ENCODE measurements around the gene GPN2. TPM values are rescaled to one million over a fixed set of nuclear protein-coding genes. Genes with fewer than 3 reads are reported as not detected.

The GPN2 gene
- total and polyA plus RNA-seq, 9 of the 15 experiments (the other 6 are each of a cell fraction or from before 2014, with no cell fraction given): 9.9 to 58.8 (median 20.4) TPM

- peak; percentile 49; the same call in 1 of the 2 replicates for TF ChIP-seq TEAD4 (IDR thresholded peaks at IDR 0.05; ENCODE audit: low read length)
- TF ChIP-seq TEAD4 (CRISPR knock-in tag; IDR thresholded peaks at IDR 0.05; ENCODE audit: borderline replicate concordance): peak; percentile 87; the same call in 1 of the 2 replicates
- TF ChIP-seq SUPT5H (IDR thresholded peaks at IDR 0.05): peak; percentile 97
- no peak for TF ChIP-seq ZBTB26 (CRISPR knock-in tag; IDR thresholded peaks at IDR 0.05)
- no peak for TF ChIP-seq PURB (CRISPR knock-in tag; IDR thresholded peaks at IDR 0.05; ENCODE audit: low read depth)
- TF ChIP-seq SNRNP70 (optimal IDR thresholded peaks at IDR 0.05; ENCODE audit: low read depth, low read length): no peak
- TF ChIP-seq KLF13 (tag; IDR thresholded peaks at IDR 0.05; ENCODE audit: borderline replicate concordance, low read depth): peak; percentile 56; the same call in 1 of the 2 replicates
- TF ChIP-seq, protein P1, sequence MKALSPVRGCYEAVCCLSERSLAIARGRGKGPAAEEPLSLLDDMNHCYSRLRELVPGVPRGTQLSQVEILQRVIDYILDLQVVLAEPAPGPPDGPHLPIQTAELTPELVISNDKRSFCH (CRISPR knock-in tag; IDR thresholded peaks at IDR 0.05): no peak
- TF ChIP-seq, protein P1 (tag; IDR thresholded peaks at IDR 0.05): peak; percentile 49; the same call in 1 of the 2 replicates
- TF ChIP-seq GATAD2A (IDR thresholded peaks at IDR 0.05): peak; percentile 32; the same call in 1 of the 2 replicates
- no peak for TF ChIP-seq HDGF (IDR thresholded peaks at IDR 0.05)
- TF ChIP-seq MCM7 (IDR thresholded peaks at IDR 0.05): no peak
- TF ChIP-seq ZNF143 (CRISPR knock-in tag; IDR thresholded peaks at IDR 0.05): 0 out of 2 replicates have a peak, but pooled peaks have one; percentile 43
- no peak for TF ChIP-seq ZNF239 (CRISPR knock-in tag; IDR thresholded peaks at IDR 0.05)
- TF ChIP-seq PHF20 (IDR thresholded peaks at IDR 0.05; ENCODE audit: partially characterized antibody): peak; percentile 96
- TF ChIP-seq HMGXB4 (CRISPR knock-in tag; IDR thresholded peaks at IDR 0.05): peak; percentile 79; the same call in 1 of the 2 replicates
- peak; percentile 95 for TF ChIP-seq ARID4B (CRISPR knock-in tag; IDR thresholded peaks at IDR 0.05)
- 0 out of 4 replicates have a peak, but pooled peaks of 1 of the 2 experiments have one; percentile 69 for TF ChIP-seq ZNF639 (CRISPR knock-in tag; conservative IDR thresholded peaks at IDR 0.05 in 1 of 2, IDR thresholded peaks at IDR 0.05 in 1 of 2)
Observed at GRCh38 chr1:26921540-26922430, 31.7 kb upstream of the GPN2 start, which contains the start of gene NUDC (continued).

Data from K562 (cell line).